Renal cortex interstitium (tissue), 11 donors: ENCODE measurements around the gene SH3TC1. TPM values are rescaled to one million over a fixed set of nuclear protein-coding genes. Genes with fewer than 3 reads are reported as not detected.

Experiments used
- DNase-seq, 11 donors: peaks; one replicate each; pipeline ENCODE4 v3.0.0-alpha.2; 2013; ENCODE audit warnings: low read depth in 9 of 11, low spot score in 4 of 11; ENCODE audit errors: extremely low read depth in 1 of 11
- polyA plus RNA-seq, 3 donors: library from polyadenylated mRNA; unstranded; fragments of 120-200 nt; gene quantifications; one replicate each; pipeline ENCODE4 v1.2.1, GENCODE V29; 2013; ENCODE audit not compliant: insufficient read length in 3 of 3

The SH3TC1 gene
- polyA plus RNA-seq, 3 donors: 18.0 to 43.1 (median 24.4) TPM

DNA sequence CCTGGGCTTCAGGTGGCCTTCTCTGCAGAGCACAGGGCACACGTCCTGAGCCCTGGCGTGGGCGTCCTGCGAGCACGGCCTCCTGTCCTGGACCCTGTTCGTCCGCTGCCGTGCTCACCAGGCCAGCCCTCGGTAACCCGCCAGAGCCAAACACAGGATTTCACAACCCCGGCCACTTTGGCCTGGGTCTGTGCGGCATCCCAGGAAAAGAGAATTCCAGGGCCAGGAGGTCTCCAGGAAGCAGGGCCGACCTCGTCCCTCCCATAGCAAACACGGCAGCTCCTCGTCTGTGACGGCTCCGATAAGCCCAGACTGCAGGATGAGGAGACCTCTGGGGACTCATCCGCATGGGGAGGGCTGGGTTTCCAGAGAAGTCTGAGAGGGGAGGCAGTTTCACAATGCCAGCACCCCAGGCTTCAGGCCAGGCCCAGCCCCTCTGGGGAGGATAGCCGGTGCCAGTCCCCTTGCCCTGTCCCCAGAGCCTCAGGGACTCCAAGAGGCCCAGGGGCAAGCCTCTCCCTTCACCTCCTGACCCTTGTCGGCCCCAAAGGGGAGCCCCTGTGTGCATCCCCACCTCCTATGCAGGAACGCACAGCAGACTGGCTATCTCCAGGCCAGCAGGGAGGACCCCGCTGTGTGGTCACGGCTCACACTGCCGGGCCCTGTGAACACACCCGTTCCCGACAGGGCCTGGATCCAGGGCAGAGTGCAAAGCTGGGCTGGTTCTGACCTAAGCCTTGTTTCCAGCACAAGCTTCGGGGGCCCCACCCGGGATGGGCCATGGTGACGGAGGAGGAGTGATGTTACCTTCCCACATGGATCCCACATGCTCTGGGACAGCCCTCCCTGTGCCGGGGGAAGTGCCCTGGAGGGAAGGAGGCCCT is 48.2 kb downstream of the SH3TC1 start:
- DNase-seq: no peak

DNA sequence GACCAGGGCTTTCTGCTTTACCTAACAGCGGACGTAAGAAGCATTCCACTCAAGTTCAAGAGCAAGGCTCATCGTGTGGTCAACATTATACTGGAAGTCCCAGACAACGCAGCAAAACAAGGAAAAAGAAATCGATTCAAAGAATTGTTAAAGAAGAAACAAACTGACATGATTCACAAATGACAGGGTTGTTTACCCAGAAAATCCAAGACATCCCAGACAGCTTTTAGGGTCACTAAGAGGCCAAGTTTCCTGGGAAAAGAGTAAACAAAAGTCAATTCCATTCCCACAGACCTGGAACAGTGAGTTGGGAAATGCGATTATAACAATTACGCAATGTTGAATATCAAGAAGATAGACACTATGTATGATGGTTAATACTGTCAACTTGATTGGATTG is 49.0 kb downstream of the SH3TC1 start:
- DNase-seq: no peak

DNA sequence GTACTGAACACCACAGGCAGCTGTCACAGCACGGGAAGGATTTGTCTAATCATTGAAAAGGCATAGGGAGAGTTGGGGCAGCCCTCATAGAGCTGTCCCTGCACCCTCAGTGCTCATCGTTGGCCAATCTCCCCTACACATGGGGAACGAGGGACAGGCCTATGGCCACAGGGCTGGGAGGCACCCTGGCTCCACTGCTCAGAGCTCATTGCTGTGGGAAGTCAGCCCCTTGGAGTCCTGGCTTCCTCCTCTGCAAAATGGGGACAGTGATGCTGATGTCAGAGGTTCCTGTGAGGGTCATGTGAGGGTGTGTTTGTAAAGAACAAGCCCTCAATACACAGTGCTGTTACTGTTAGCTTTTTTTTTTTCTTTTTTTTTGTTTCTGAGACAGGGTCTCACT is 51.1 kb downstream of the SH3TC1 start:
- no peak for DNase-seq

DNA sequence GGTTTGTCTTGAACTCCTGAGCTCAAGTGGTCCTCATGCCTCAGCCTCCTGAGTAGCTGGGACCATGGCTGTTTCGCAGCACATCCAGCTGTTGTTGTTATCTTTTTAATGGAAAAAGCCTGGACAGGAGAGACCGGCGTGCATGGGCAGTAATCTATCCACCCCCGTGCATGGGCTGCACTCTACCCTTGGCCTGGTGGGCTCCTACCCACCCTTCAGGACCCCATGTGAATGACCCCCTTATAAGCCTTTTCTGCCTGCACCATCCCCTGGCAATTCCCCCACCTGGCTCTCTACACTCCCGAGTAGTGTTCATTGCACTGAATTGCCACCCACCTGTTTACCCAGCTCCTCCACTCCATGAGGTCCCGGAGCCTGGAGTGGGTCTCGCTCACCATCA is 51.5 kb downstream of the SH3TC1 start:
- DNase-seq: no peak

DNA sequence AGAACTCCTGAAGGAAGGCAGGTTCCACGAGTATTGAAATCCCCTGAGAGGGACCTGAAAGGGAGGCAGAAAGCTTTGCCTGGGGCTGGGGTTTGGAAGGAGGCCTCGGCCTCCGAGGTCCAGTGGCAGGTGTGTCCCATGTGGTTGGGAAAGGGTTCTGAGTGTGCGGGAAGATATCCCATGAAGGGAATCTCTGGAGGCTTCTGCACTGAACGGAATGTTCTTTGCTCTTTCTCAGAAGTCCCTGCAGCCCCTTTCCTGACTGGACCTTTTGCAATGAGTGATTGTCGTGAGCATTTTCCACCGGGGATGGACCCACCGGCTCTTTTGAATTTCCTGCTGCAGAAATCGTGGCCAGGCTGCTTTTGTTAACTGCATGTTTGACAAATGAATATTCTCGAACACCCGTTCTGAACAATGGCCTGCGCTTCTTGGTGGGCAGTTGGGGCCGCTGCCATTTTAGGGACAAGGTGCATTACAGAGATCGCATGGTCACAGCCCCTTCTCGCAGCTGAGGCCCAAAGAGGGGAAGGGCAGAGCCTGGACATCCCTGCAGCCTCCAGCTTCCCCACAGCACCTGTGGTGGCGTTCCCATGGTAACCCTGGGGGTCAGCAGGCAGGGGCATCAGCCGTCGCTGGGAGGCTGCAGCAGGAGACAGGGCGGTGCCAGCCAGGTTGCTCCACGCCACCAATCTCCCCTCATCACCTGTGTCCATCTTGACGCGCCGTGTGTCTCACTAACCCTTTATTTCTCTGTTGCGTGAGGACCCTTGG is 52.2 kb downstream of the SH3TC1 start:
- no peak for DNase-seq

DNA sequence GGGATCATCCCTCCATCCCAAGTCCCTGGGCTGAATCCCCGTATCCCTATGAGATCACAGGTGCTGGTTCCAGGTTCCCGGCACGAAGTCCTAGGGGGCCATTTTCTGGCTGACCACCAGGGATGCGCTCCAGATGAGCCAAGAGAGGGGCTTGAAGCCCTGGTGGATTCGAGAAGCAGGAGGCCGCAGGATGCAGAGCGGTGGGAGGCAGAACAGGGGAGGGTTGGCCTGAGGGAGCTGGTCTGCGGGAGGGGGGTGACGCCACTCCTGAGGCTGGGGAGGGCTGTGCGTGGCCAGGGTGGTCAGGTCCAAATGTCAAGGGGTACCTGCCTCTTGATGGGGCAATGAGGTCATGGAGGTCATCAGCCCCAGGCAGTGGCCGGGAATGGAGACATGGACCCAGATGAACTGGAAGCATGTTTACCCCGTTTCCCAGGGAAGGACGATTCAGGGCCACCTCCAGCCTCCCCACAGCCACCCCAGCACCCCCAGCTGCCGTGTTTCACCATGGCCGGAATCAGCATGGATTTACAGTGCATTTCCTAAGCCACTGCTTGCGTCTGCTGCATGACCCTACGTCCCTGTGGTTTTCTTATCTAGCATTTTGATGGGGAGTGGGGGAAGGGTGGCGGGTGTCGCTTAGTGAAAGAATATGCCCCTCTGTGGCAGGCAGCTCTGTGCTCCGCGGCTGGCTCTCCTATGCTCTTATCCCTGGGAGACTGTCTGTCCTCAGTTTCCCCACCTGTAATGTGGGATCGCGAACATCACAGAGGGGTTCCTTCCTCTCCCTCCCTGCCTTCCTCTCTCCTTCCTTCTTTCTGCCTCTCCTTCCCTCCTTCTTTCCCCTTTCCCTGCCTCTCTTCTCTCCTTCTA is 53.4 kb downstream of the SH3TC1 start:
- no peak for DNase-seq

DNA sequence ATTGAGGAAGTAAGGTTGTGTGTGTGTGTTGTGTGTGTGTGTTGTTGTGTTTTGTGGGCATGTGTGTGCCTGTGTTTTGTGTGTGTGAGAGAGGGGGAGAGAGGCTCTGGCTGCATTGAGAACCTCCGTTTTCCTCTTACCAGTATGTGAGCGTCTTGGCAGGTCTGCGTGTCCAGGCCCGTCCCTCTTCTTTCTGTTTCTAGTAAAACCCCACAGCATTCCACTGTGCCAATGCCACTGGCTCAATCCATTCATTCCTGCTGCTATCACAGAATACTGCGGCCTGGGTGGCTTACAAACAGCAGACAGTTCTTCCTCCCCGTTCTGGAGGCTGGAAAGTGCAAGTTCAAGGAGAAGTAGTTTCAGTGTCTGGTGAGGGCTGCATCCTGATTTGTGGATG is 55.0 kb downstream of the SH3TC1 start:
- no peak for DNase-seq

DNA sequence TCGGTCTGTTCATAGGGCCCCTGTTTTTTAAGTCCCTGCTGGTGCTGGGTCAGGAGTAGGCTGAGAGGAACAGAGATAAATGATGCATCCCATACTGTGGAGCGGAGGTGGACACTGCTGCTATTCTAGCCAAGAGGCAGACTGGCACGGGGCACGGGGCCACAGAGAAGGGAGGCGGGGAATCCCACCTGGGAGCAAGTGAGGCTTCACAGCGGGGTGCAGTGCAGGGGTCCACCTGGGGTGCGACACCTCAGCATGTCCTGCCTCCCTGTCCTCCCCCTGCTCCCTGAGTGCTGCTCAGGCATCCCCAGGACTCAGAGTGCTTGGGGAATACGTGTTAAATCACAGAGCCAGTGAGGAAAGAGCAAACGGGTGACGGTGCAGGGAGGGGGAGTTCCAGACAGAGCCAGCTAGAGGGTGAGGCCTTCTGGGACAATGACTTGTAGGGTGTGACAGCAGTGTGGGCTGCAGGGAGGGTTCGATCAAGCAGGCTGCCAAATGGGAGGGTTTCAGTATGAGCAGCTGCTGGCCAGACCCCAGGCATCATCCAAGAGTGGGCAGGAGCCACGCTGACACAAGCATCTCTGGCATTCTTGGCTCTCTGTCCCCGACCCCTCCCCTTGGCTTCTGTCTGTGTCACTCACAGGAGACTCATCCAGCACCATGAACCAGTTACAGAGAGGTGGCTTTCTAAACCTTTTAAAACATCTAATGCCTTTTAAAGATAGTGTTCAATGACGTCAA is 56.8 kb downstream of the SH3TC1 start:
- DNase-seq: no peak

DNA sequence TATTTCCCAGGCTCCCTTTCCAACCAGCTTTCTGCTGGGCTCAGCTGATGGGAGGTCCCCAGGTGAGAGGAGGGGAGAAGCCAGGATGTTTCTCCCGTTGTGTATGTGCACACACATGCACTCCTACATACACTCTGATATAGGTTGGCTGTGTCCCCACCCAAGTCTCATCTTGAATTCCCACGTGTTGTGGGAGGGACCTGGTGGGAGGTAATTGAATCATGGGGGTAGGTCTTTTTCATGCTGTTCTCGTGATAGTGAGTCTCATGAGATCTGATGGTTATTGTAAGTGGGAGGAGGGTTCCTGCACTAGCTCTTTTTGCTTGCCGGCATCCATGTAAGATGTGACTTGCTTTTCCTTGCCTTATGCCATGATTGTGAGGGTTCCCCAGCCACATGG is 58.8 kb downstream of the SH3TC1 start:
- no peak for DNase-seq

DNA sequence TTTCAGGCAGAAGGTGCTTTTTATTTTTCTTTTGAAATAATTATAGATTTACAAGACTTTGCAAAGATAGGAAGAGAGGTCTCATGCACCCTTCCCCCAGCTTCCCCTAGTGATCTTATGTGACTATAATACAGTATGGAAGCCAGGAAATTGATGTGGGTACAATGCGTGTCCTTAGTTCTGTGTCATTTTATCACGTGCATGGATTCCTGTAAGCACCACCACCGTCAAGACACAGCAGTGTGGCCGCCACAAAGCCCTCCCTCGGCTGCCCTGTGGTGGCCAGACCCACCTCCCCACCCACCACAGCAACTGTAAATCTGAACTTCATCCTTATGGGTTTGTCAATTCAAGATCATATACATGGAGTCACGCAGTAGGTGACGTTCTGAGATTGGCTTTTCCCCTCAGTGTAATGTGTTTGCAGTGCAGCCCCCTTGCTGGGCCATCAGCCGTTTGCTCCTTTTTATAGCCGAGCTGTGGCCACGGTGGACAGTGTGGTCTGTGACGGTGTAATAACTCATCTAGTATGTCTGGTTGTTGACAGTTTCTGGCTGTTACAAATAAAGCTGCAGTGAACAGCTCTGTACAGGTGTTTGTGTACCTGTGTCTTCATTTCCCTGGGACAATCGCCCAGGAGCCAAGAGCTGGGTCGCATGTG is 59.6 kb downstream of the SH3TC1 start:
- DNase-seq: no peak

DNA sequence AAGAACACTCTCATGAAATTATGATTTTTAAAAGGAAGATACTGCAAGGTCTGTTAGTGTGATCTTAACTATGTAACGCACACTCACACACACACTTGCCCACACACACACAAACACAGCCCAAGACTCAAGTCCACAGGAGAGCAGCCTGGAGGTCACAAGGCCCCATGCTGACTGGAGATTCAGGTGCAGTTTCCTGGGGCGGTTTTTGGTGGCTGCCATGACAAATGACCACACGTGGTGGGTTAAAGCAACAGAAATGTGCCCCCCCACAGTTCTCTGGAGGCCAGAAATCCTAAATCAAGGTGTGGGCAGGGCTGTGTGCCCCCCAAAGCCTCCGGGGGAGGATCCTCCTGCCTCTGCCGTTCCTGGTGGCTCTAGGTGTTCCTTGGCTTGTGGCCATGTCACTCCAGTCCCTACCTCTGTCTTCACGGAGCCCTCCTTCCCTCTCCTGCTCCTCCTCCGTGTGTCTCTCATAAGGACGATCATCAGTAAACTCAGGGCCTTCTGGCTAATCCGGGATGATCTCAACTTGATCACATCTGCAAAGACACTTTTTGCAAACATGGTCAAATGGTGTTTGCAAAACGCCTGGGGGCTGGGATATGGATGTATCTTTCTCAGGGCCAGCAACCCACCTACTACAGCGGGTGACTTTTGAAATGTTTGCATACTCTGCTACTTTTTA is 60.8 kb downstream of the SH3TC1 start:
- DNase-seq: no peak

DNA sequence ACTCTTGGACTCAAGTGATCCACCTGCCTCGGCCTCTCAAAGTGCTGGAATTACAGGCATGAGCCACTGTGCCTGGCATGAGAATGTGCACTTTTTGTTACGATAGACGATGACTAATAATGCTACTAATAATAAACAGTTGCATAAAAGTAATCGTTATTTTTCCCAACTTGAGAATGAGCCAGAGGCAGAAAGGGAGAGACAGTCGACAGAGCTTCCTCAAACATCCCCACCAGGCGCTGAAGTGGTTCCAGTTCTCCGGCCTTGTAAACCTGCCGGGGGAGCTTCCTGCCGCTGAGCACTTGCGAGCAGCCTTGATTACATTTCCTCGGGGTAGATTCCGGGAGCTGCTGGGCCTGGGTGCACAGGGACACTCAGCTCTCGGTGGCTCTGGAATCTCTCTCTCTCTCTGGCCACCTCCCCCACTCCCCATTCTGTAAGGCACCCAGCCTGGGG is 61.6 kb downstream of the SH3TC1 start:
- DNase-seq: no peak

DNA sequence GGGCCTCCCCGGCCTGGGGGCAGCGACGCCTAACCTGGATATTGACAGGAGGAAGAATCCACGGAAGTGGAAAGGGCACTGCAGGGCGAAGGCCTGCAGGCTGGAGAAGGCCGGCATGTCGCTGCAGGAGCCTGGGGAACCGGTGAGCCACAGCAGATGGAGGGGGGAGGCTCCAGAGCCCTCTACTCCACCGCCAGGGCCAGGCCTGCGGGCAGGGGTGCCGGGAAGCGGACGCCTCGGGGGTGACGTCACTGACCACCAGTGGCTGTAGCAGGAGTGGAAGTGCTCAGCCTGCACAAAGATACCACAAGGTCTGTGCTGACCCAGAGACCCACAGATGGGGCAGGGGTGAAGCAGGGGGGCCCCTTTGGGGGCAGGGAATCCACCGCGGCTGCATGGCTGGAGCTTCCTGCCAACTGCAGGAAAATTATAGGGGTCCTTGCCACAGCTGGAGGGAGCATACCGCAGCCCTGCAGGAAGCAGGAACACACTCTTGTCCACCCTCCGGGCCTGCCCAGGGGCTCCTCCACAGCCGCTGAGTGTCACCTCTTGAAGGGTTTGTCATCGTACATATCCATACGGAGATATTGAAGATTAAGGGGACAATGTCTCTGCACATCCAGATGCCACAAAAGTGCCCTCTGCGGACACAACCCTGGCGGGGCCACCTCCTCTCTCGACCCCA is 62.9 kb downstream of the SH3TC1 start:
- DNase-seq: no peak

DNA sequence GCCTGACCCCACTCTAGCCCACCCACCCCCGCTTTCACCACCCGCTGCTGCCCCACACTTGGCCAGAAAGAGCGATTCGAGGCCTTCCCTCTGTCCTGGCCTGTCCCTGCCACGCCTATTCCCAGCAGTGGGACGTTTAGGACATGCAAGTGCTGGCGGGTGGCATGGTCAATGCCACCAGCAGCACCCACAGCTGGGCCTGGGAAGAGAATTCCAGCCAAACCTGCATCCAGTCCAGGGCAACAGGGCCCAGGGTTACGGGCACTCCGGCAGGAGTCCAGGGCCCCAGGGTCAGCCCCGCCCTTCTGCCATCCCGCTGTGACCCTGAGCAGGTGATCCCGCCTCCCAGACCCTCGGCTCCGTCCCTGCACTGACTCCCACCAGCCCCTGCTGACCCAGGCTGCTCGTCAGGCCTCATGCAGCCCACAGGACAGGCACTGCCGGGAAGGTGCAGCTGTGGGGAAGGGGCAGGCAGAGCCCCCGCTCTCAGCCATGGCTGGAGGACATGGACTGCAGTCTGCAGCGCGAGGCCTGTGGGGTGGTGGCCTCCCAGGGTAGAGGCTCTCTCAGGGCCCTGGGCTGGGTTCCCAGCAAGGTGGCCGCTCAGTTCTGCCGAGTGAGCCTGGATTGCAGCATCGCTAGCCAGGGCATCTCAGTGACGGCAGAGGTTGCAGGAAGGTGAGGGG is 63.7 kb downstream of the SH3TC1 start:
- no peak for DNase-seq

DNA sequence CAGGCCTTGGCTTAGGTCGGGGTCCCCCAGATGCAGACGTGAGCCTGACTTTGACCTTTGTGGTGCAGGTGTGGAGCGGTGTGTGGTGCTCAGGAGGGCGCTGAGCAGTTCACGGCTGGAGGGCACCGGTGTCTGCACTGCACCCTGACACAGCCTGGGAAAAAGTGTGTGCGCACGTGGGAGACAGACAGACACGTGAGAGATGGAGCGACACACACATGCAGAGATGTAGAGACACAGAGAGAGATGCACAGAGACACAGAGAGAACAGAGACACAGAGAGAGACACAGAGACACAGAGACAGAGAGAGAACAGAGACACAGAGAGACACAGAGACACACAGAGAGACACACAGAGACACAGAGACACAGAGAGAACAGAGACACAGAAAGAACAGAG is 64.3 kb downstream of the SH3TC1 start:
- no peak for DNase-seq

DNA sequence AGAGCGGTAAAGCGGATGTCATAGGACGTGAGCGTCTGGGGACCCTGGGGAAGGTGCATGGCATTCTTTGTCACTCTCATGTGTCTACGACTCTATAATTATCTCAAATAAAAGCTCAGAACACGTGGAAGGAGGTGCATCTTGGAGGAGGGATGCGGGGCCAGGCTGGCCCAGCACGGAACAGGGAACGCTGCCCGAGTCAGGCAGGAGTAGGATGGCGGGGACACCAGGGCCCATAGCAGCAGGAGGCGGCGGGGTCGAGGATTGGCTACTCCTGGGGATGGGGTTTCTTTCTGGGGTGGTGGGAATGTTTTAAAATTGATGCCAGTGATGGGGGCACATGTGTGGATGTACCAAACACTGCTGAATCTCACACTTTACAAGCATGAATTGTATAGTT is 65.0 kb downstream of the SH3TC1 start:
- DNase-seq: no peak
